HepG2 (cell line): ENCODE results near the gene ACSL3. TPM values are rescaled to one million over a fixed set of nuclear protein-coding genes. Genes with fewer than 3 reads are reported as not detected.

ENCODE experiments used
- DMAP1 ChIP-seq: IDR thresholded peaks from 2 replicates; pipeline ENCODE4 v1.6.1; 2016
- FOXM1 ChIP-seq: sonication (generic); formaldehyde crosslinking; IDR thresholded peaks from 2 replicates; pipeline ENCODE4 v1.5.0; 2020; ENCODE audit warnings: missing genetic modification reagents
- MXD1 ChIP-seq: sonication (generic); formaldehyde crosslinking; IDR thresholded peaks from 2 replicates; pipeline ENCODE4 v1.4.0; 2020; ENCODE audit warnings: mild to moderate bottlenecking, missing genetic modification reagents
- REST ChIP-seq, 2 experiments: IDR thresholded peaks; 2 replicates each; pipeline ENCODE4 v1.6.1; 2011 to 2012; ENCODE audit warnings: low read length in 2 of 2, borderline replicate concordance in 1 of 2, low read depth in 1 of 2, mild to moderate bottlenecking in 1 of 2, moderate library complexity in 1 of 2
- SNAPC4 ChIP-seq: sonication (generic); formaldehyde crosslinking; IDR thresholded peaks from 2 replicates; pipeline ENCODE4 v1.4.0; 2020; ENCODE audit warnings: mild to moderate bottlenecking, missing genetic modification reagents
- TFDP1 ChIP-seq: IDR thresholded peaks from 2 replicates; pipeline ENCODE4 v1.6.1; 2016; ENCODE audit warnings: missing compliant biosample characterization, missing genetic modification reagents, borderline replicate concordance
- TIGD3 ChIP-seq: sonication (generic); formaldehyde crosslinking; IDR thresholded peaks from 2 replicates; pipeline ENCODE4 v1.5.1; 2020; ENCODE audit warnings: mild to moderate bottlenecking, missing genetic modification reagents, borderline replicate concordance
- ZBTB25 ChIP-seq: IDR thresholded peaks from 2 replicates; pipeline ENCODE4 v1.6.1; 2018; ENCODE audit warnings: missing genetic modification reagents
- ZNF251 ChIP-seq: sonication (generic); formaldehyde crosslinking; IDR thresholded peaks from 2 replicates; pipeline ENCODE4 v1.9.0; 2021; ENCODE audit warnings: mild to moderate bottlenecking, missing genetic modification reagents
- ZNF33A ChIP-seq: sonication (generic); formaldehyde crosslinking; IDR thresholded peaks from 2 replicates; pipeline ENCODE4 v1.5.1; 2020; ENCODE audit warnings: missing genetic modification reagents, mild to moderate bottlenecking, moderate library complexity, borderline replicate concordance
- ZNF652 ChIP-seq: IDR thresholded peaks from 2 replicates; pipeline ENCODE4 v1.6.1; 2016; ENCODE audit warnings: low read depth, borderline replicate concordance
- ZNF710 ChIP-seq: sonication (generic); formaldehyde crosslinking; IDR thresholded peaks from 2 replicates; pipeline ENCODE4 v1.5.0; 2020; ENCODE audit warnings: mild to moderate bottlenecking, missing genetic modification reagents, borderline replicate concordance
- polyA plus RNA-seq, 8 experiments: library from polyadenylated mRNA; depleted of rRNA in 3 of 8; stranded (reverse) in 7 of 8; unstranded in 1 of 8; fragments of >200 nt; fragmentation: Illumina TruSeq in 4 of 8; extraction: Trizol in 4 of 8; gene quantifications; 2 replicates each; pipeline versions ENCODE4 v1.2.1 to v1.2.3, GENCODE V29; 2011 to 2016; ENCODE audit warnings: low read depth in 4 of 8, missing spikeins in 1 of 8, mixed read lengths in 1 of 8; ENCODE audit not compliant: insufficient read depth in 1 of 8
- total RNA-seq, 5 experiments: library from RNA; depleted of rRNA; stranded (reverse); fragments of >200 nt; fragmentation: Illumina TruSeq; extraction: Trizol; gene quantifications; 2 replicates each; pipeline ENCODE4 v1.2.3, GENCODE V29; 2016; ENCODE audit warnings: low read depth in 1 of 5

The ACSL3 gene
- total and polyA plus RNA-seq, 2 of the 13 experiments (the other 11 are each of a cell fraction or from before 2014, with no cell fraction given) = 305 to 365 TPM

GRCh38 chr2:222860740-222861410 is at the start of gene ACSL3 (continued):
- TF ChIP-seq MXD1 (peak; percentile 95), TIGD3 (CRISPR knock-in tag) (no peak), FOXM1 (CRISPR knock-in tag) (peak; percentile 90), ZNF652 (no peak), ZNF251 (CRISPR knock-in tag) (no peak; the same call in 1 of the 2 replicates), DMAP1 (CRISPR knock-in tag) (peak; percentile 56), ZBTB25 (CRISPR knock-in tag) (0 out of 2 replicates have a peak, but pooled peaks have one; percentile 45), SNAPC4 (CRISPR knock-in tag) (peak; percentile 35; the same call in 1 of the 2 replicates), ZNF710 (CRISPR knock-in tag) (peak; percentile 79; the same call in 1 of the 2 replicates), REST (IDR thresholded peaks at IDR 0.05; ENCODE audit: borderline replicate concordance in 1 of 2, low read depth in 1 of 2, low read length in 2 of 2) (peak in 1 of 2 experiments; percentile 88; a peak in 2 of 4 replicates), ZNF33A (CRISPR knock-in tag) (no peak), TFDP1 (CRISPR knock-in tag) (peak; percentile 75; the same call in 1 of the 2 replicates)
